ENCODE data around the gene CD68.

DNA sequence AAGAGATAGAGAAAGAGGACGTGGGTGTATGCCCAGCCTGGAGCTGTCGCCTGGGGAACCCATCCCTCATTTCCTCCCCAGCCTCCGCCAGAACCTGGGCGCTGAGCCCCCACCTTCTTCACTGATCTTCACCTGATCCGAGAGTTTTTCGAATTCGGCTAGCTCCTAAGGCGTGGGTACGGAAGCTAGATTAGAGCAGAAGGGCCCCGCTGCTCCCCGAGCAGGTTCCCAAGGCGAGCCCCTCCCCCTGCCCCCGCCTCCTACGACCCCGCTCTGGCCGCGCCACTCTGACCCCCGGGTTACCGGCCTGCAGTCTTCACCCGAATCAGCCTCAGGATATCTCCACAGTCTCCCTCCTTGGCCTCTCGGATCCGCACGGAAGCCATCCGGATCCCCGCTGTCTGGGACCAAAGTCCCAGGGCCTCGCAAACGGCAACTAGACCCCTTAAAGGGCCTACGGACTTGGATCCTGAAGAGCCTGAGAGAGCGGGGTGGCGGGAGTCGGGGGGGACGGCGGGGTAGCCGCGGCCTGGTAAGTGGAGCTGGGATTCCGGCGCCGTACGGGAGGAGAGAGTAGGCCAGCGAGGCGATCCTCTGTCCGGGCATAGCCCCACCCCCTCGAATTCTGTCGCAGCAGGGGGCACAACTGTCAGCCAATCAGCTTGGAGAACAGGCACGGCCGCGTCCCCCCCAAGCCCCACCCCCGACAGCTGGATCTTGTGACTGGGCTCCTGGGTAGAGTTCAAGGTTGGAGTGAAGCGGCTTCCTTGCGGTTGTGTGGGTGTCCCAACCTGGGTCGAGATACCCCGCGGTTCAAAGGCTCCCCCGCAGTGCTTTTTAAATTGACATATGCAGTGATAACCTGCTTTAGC, 48.0 kb downstream of the CD68 start, which contains the start of gene SAT2:
- no peak for TF ChIP-seq CTCF (IDR thresholded peaks at IDR 0.05; ENCODE audit: insufficient read depth, low read length, poor library complexity, severe bottlenecking)
- no peak for TF ChIP-seq EZH2phosphoT487 (conservative IDR thresholded peaks at IDR 0.05; ENCODE audit: low read length)
